ENCODE results near the gene CNNM4.

DNA sequence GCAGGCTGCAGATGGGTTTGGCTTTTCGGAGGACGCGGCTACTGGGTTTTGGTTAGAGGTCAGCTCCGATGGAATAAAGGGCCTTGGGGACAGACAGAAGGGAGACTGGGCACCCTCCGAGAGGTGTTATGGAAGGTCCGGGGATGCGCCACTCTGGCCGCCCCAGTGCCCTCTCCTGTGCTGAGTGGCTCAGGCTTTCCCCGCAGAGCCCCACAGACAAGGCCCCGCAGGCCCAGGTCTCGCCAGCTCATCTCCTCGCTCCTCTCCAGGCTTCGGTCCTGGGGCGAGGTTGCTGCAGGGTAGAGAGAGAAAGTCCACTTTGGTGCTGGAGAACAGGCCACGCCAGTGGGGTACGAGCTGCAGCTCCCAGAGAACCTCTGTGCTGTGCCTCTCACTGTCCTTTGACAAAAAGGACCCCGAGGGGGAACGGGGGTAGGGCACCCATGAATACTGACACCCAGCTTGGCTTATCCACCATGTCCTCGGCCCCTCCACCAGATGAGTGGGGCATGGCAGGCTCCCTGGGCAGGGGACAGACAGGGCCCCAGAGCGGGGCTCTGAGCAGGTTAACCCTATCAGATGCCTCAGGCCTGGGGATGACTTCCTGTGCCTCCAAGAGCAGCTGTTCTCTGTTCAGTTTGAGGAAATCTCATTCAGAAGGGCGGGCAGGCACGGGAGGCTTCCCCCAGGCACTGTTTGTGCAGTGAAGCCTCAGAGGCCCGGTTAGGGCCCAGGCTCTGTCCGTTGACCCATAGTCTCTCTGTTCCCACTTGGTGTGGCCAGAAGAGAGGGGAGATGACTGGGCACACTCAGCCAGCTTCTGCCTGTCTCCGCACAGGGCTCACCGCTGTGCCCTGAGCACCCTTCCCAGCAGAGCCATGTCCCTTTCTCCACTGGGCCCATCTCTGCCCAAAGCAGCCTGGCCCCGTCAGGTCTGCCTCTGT is 39.6 kb downstream of the CNNM4 start:
- TF ChIP-seq, protein P1, sequence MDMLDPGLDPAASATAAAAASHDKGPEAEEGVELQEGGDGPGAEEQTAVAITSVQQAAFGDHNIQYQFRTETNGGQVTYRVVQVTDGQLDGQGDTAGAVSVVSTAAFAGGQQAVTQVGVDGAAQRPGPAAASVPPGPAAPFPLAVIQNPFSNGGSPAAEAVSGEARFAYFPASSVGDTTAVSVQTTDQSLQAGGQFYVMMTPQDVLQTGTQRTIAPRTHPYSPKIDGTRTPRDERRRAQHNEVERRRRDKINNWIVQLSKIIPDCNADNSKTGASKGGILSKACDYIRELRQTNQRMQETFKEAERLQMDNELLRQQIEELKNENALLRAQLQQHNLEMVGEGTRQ (IDR thresholded peaks at IDR 0.05) = no peak
- no peak for TF ChIP-seq ZFP36 (IDR thresholded peaks at IDR 0.05; ENCODE audit: borderline replicate concordance, partially characterized antibody)

Measured in A549 (cell line).